HG02943 (cell line): Measurements from ENCODE around the gene PUS7L.
"Not testable (repeated sequence)": the region's sequence is repeated elsewhere in the genome, so short reads cannot be mapped to it uniquely, and the experiment has no call there.

Source experiments
- ATAC-seq: cut with Tn5 transposase; IDR thresholded peaks from one replicate; pipeline ENCODE4 v1.9.1; 2021; ENCODE audit warnings: mild to moderate bottlenecking, low read depth, moderate library complexity; ENCODE audit not compliant: unreplicated experiment

Gene PUS7L

GRCh38 chr12:43750814-43751213, 7.8 kb downstream of the PUS7L start:
- no peak for ATAC-seq

- no peak for ATAC-seq
Observed at GRCh38 chr12:43749016-43749415, 9.6 kb downstream of the PUS7L start.

- ATAC-seq: no peak
Observed at GRCh38 chr12:43744826-43745225, 13.8 kb downstream of the PUS7L start.

GRCh38 chr12:43742106-43742505, 16.5 kb downstream of the PUS7L start:
- no peak for ATAC-seq

GRCh38 chr12:43740511-43741100, 18.0 kb downstream of the PUS7L start:
- no peak for ATAC-seq

GRCh38 chr12:43737646-43738045, 20.9 kb downstream of the PUS7L start:
- no peak for ATAC-seq

GRCh38 chr12:43736927-43737440, 21.6 kb downstream of the PUS7L start:
- no peak for ATAC-seq

- no peak for ATAC-seq
Observed at GRCh38 chr12:43733687-43734086, 24.9 kb downstream of the PUS7L start.

- ATAC-seq: no peak
Observed at GRCh38 chr12:43730283-43730682, 28.3 kb downstream of the PUS7L start.

- ATAC-seq: no peak
Observed at GRCh38 chr12:43728698-43729097, 29.9 kb downstream of the PUS7L start.

GRCh38 chr12:43728117-43728516, 30.5 kb downstream of the PUS7L start:
- no peak for ATAC-seq

GRCh38 chr12:43723134-43723533, 35.5 kb downstream of the PUS7L start:
- ATAC-seq: no peak

GRCh38 chr12:43722621-43723020, 36.0 kb downstream of the PUS7L start:
- no peak for ATAC-seq

GRCh38 chr12:43711348-43711747, 47.2 kb downstream of the PUS7L start:
- no peak for ATAC-seq

GRCh38 chr12:43703772-43704171, 54.8 kb downstream of the PUS7L start:
- not testable (repeated sequence) for ATAC-seq

GRCh38 chr12:43701194-43701593, 57.4 kb downstream of the PUS7L start:
- not testable (repeated sequence) for ATAC-seq

GRCh38 chr12:43696154-43696553, 62.4 kb downstream of the PUS7L start:
- ATAC-seq: no peak

- no peak for ATAC-seq
Observed at GRCh38 chr12:43694879-43695278, 63.7 kb downstream of the PUS7L start.

GRCh38 chr12:43692064-43692463, 66.5 kb downstream of the PUS7L start:
- no peak for ATAC-seq

GRCh38 chr12:43685491-43685890, 73.1 kb downstream of the PUS7L start:
- ATAC-seq: not testable (repeated sequence)

GRCh38 chr12:43676183-43676813, 82.3 kb downstream of the PUS7L start:
- ATAC-seq: peak; percentile 89
